HEK293 (cell line): ENCODE measurements around the gene PTGES3L.

Source experiments
- GFI1B ChIP-seq: fragments of 450-650 bp; formaldehyde crosslinking; IDR thresholded peaks from 2 replicates; pipeline ENCODE4 v1.5.1; 2016; ENCODE audit warnings: missing biosample characterization, missing genetic modification characterization
- GLI4 ChIP-seq: fragments of 450-650 bp; formaldehyde crosslinking; IDR thresholded peaks from 2 replicates; pipeline ENCODE4 v1.5.1; 2016; ENCODE audit warnings: missing biosample characterization, missing genetic modification characterization
- KLF1 ChIP-seq: fragments of 450-650 bp; formaldehyde crosslinking; IDR thresholded peaks from 2 replicates; pipeline ENCODE4 v1.5.1; 2016; ENCODE audit warnings: missing biosample characterization, missing genetic modification characterization
- OSR2 ChIP-seq: fragments of 450-650 bp; formaldehyde crosslinking; IDR thresholded peaks from 2 replicates; pipeline ENCODE4 v1.5.1; 2016; ENCODE audit warnings: missing biosample characterization, missing genetic modification characterization
- REPIN1 ChIP-seq: fragments of 450-650 bp; formaldehyde crosslinking; IDR thresholded peaks from 2 replicates; pipeline ENCODE4 v1.5.1; 2017; ENCODE audit warnings: missing biosample characterization, missing genetic modification characterization, low read depth
- SCRT2 ChIP-seq: fragments of 450-650 bp; formaldehyde crosslinking; IDR thresholded peaks from 2 replicates; pipeline ENCODE4 v1.5.1; 2016; ENCODE audit warnings: missing biosample characterization, missing genetic modification characterization
- ZBTB48 ChIP-seq: fragments of 450-650 bp; formaldehyde crosslinking; IDR thresholded peaks from 2 replicates; pipeline ENCODE4 v1.5.1; 2016; ENCODE audit warnings: missing biosample characterization, missing genetic modification characterization
- ZBTB7A ChIP-seq: fragments of 450-650 bp; formaldehyde crosslinking; IDR thresholded peaks from 2 replicates; pipeline ENCODE4 v1.5.1; 2016; ENCODE audit warnings: low read depth, missing biosample characterization, missing genetic modification characterization
- ZNF114 ChIP-seq: fragments of 450-650 bp; formaldehyde crosslinking; IDR thresholded peaks from 2 replicates; pipeline ENCODE4 v1.5.0; 2017; ENCODE audit warnings: missing biosample characterization, missing genetic modification characterization
- ZNF184 ChIP-seq: fragments of 450-650 bp; IDR thresholded peaks from 2 replicates; pipeline ENCODE4 v1.5.1; 2018; ENCODE audit warnings: missing biosample characterization, mild to moderate bottlenecking, missing genetic modification characterization
- ZNF19 ChIP-seq: fragments of 450-650 bp; formaldehyde crosslinking; IDR thresholded peaks from 2 replicates; pipeline ENCODE4; 2016; ENCODE audit warnings: missing biosample characterization, missing genetic modification characterization, low read depth
- ZNF266 ChIP-seq: fragments of 450-650 bp; formaldehyde crosslinking; IDR thresholded peaks from 2 replicates; pipeline ENCODE4 v1.5.1; 2016; ENCODE audit warnings: missing biosample characterization, missing genetic modification characterization, low read depth
- ZNF394 ChIP-seq: fragments of 450-650 bp; formaldehyde crosslinking; IDR thresholded peaks from 2 replicates; pipeline ENCODE4 v1.5.1; 2016; ENCODE audit warnings: missing biosample characterization, missing genetic modification characterization, mild to moderate bottlenecking, moderate library complexity, borderline replicate concordance
- ZNF426 ChIP-seq: fragments of 450-650 bp; formaldehyde crosslinking; IDR thresholded peaks from 2 replicates; pipeline ENCODE4 v1.5.1; 2017; ENCODE audit warnings: missing biosample characterization, missing genetic modification characterization, mild to moderate bottlenecking, inconsistent platforms, moderate library complexity
- ZNF473 ChIP-seq: fragments of 450-650 bp; formaldehyde crosslinking; IDR thresholded peaks from 2 replicates; pipeline ENCODE4 v1.5.1; 2017; ENCODE audit warnings: missing biosample characterization, missing genetic modification characterization
- ZNF510 ChIP-seq: fragments of 450-650 bp; formaldehyde crosslinking; IDR thresholded peaks from 2 replicates; pipeline ENCODE4 v1.5.1; 2018; ENCODE audit warnings: mild to moderate bottlenecking, missing genetic modification characterization, missing biosample characterization; ENCODE audit not compliant: insufficient replicate concordance
- ZNF521 ChIP-seq: fragments of 450-650 bp; formaldehyde crosslinking; IDR thresholded peaks from 2 replicates; pipeline ENCODE4 v1.5.1; 2017; ENCODE audit warnings: missing biosample characterization, mild to moderate bottlenecking, missing genetic modification characterization
- ZNF529 ChIP-seq: fragments of 450-650 bp; formaldehyde crosslinking; IDR thresholded peaks from 2 replicates; pipeline ENCODE4 v1.5.1; 2017; ENCODE audit warnings: missing genetic modification characterization, missing biosample characterization; ENCODE audit not compliant: insufficient replicate concordance
- ZNF596 ChIP-seq: fragments of 450-650 bp; IDR thresholded peaks from 2 replicates; pipeline ENCODE4 v1.5.0; 2018; ENCODE audit warnings: missing biosample characterization, mild to moderate bottlenecking, missing genetic modification characterization, moderate library complexity
- ZNF677 ChIP-seq: fragments of 450-650 bp; IDR thresholded peaks from 2 replicates; pipeline ENCODE4 v1.5.0; 2018; ENCODE audit warnings: missing biosample characterization, mild to moderate bottlenecking, missing genetic modification characterization, moderate library complexity
- ZNF837 ChIP-seq: fragments of 450-650 bp; formaldehyde crosslinking; IDR thresholded peaks from 2 replicates; pipeline ENCODE4 v1.5.1; 2016; ENCODE audit warnings: missing biosample characterization, missing genetic modification characterization
- ZNF843 ChIP-seq: fragments of 450-650 bp; formaldehyde crosslinking; IDR thresholded peaks from 2 replicates; pipeline ENCODE4 v1.5.1; 2016; ENCODE audit warnings: missing biosample characterization, missing genetic modification characterization
- ZSCAN16 ChIP-seq: fragments of 450-650 bp; formaldehyde crosslinking; IDR thresholded peaks from 2 replicates; pipeline ENCODE4 v1.5.1; 2016; ENCODE audit warnings: missing biosample characterization, missing genetic modification characterization
- TF ChIP-seq, protein P1 (sequence below): fragments of 450-650 bp; formaldehyde crosslinking; IDR thresholded peaks from 2 replicates; pipeline ENCODE4 v1.5.1; 2016; ENCODE audit warnings: missing biosample characterization, missing genetic modification characterization
- TF ChIP-seq, protein P2 (sequence below): fragments of 450-650 bp; IDR thresholded peaks from 2 replicates; pipeline ENCODE4 v1.5.1; 2018; ENCODE audit warnings: missing biosample characterization, missing genetic modification characterization
- TF ChIP-seq, protein P3 (sequence below): fragments of 450-650 bp; formaldehyde crosslinking; IDR thresholded peaks from 2 replicates; pipeline ENCODE4 v1.5.1; 2017; ENCODE audit warnings: missing biosample characterization, missing genetic modification characterization
- TF ChIP-seq, protein P4 (sequence below): fragments of 450-650 bp; formaldehyde crosslinking; IDR thresholded peaks from 2 replicates; pipeline ENCODE4 v1.5.1; 2016; ENCODE audit warnings: missing biosample characterization, missing genetic modification characterization
- TF ChIP-seq, protein P5 (sequence below): fragments of 450-650 bp; formaldehyde crosslinking; IDR thresholded peaks from 2 replicates; pipeline ENCODE4; 2016; ENCODE audit warnings: missing biosample characterization, missing genetic modification characterization
- TF ChIP-seq, protein P6 (sequence below): fragments of 450-650 bp; formaldehyde crosslinking; IDR thresholded peaks from 2 replicates; pipeline ENCODE4 v1.5.1; 2016; ENCODE audit warnings: missing biosample characterization, missing genetic modification characterization
- TF ChIP-seq, protein P7 (sequence below): IDR thresholded peaks from 2 replicates; pipeline ENCODE4 v1.6.1; 2011; ENCODE audit warnings: mild to moderate bottlenecking, low read depth, low read length, borderline replicate concordance
- TF ChIP-seq, protein P8 (sequence below): fragments of 450-650 bp; formaldehyde crosslinking; IDR thresholded peaks from 2 replicates; pipeline ENCODE4 v1.5.1; 2016; ENCODE audit warnings: missing biosample characterization, missing genetic modification characterization

Gene PTGES3L

DNA sequence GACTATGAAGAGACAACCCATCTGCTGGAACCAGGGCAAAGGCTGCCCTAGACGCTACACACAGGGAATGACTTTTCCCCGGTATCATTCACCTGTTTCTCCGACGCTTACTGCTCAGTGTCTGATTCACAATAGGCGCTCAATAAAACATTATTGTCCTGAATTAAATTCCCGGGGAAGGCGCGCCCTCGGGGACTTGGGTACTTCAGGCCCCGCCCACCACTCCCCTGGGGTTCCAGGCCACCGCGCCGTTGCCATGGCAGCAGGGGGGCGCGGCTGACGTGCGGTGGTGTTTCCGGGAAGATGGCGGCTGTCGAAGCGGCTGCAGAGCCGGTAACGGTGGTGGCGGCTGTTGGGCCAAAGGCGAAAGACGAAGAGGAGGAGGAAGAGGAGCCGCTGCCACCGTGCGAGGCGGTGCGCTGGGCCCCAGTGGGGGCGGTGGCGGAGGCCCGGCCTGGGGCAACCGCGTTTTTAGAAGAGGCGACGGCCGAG lies 440 bp upstream of the PTGES3L start, which contains the start of gene RUNDC1 (continued):
- TF ChIP-seq, protein P1, sequence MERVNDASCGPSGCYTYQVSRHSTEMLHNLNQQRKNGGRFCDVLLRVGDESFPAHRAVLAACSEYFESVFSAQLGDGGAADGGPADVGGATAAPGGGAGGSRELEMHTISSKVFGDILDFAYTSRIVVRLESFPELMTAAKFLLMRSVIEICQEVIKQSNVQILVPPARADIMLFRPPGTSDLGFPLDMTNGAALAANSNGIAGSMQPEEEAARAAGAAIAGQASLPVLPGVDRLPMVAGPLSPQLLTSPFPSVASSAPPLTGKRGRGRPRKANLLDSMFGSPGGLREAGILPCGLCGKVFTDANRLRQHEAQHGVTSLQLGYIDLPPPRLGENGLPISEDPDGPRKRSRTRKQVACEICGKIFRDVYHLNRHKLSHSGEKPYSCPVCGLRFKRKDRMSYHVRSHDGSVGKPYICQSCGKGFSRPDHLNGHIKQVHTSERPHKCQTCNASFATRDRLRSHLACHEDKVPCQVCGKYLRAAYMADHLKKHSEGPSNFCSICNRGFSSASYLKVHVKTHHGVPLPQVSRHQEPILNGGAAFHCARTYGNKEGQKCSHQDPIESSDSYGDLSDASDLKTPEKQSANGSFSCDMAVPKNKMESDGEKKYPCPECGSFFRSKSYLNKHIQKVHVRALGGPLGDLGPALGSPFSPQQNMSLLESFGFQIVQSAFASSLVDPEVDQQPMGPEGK (tag by site-specific recombination) = peak; percentile 67
- TF ChIP-seq ZNF19 (tag by site-specific recombination) (no peak), ZNF114 (tag by site-specific recombination) (no peak), ZNF529 (tag by site-specific recombination) (no peak), GFI1B (tag by site-specific recombination) (no peak), ZNF837 (tag by site-specific recombination) (no peak), REPIN1 (tag by site-specific recombination) (no peak), ZNF184 (no peak), SCRT2 (0 out of 2 replicates have a peak, but pooled peaks have one; percentile 17), ZNF843 (tag by site-specific recombination) (0 out of 2 replicates have a peak, but pooled peaks have one; percentile 14), KLF1 (tag by site-specific recombination) (peak; percentile 92), ZNF596 (no peak), OSR2 (tag by site-specific recombination) (no peak), ZNF394 (no peak), ZNF521 (tag by site-specific recombination) (no peak), ZNF510 (tag by site-specific recombination) (no peak), GLI4 (no peak), ZNF677 (tag by site-specific recombination) (no peak), ZBTB7A (peak; percentile 37; the same call in 1 of the 2 replicates), ZSCAN16 (tag by site-specific recombination) (no peak), ZBTB48 (tag by site-specific recombination) (peak; percentile 82), ZNF266 (tag by site-specific recombination) (no peak), ZNF473 (tag by site-specific recombination) (no peak), ZNF426 (no peak)
- TF ChIP-seq, protein P2, sequence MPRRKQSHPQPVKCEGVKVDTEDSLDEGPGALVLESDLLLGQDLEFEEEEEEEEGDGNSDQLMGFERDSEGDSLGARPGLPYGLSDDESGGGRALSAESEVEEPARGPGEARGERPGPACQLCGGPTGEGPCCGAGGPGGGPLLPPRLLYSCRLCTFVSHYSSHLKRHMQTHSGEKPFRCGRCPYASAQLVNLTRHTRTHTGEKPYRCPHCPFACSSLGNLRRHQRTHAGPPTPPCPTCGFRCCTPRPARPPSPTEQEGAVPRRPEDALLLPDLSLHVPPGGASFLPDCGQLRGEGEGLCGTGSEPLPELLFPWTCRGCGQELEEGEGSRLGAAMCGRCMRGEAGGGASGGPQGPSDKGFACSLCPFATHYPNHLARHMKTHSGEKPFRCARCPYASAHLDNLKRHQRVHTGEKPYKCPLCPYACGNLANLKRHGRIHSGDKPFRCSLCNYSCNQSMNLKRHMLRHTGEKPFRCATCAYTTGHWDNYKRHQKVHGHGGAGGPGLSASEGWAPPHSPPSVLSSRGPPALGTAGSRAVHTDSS = peak; percentile 87
- TF ChIP-seq, protein P3, sequence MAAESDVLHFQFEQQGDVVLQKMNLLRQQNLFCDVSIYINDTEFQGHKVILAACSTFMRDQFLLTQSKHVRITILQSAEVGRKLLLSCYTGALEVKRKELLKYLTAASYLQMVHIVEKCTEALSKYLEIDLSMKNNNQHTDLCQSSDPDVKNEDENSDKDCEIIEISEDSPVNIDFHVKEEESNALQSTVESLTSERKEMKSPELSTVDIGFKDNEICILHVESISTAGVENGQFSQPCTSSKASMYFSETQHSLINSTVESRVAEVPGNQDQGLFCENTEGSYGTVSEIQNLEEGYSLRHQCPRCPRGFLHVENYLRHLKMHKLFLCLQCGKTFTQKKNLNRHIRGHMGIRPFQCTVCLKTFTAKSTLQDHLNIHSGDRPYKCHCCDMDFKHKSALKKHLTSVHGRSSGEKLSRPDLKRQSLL = no peak
- TF ChIP-seq, protein P4, sequence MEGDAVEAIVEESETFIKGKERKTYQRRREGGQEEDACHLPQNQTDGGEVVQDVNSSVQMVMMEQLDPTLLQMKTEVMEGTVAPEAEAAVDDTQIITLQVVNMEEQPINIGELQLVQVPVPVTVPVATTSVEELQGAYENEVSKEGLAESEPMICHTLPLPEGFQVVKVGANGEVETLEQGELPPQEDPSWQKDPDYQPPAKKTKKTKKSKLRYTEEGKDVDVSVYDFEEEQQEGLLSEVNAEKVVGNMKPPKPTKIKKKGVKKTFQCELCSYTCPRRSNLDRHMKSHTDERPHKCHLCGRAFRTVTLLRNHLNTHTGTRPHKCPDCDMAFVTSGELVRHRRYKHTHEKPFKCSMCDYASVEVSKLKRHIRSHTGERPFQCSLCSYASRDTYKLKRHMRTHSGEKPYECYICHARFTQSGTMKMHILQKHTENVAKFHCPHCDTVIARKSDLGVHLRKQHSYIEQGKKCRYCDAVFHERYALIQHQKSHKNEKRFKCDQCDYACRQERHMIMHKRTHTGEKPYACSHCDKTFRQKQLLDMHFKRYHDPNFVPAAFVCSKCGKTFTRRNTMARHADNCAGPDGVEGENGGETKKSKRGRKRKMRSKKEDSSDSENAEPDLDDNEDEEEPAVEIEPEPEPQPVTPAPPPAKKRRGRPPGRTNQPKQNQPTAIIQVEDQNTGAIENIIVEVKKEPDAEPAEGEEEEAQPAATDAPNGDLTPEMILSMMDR = 0 out of 2 replicates have a peak, but pooled peaks have one; percentile 0
- TF ChIP-seq, protein P5, sequence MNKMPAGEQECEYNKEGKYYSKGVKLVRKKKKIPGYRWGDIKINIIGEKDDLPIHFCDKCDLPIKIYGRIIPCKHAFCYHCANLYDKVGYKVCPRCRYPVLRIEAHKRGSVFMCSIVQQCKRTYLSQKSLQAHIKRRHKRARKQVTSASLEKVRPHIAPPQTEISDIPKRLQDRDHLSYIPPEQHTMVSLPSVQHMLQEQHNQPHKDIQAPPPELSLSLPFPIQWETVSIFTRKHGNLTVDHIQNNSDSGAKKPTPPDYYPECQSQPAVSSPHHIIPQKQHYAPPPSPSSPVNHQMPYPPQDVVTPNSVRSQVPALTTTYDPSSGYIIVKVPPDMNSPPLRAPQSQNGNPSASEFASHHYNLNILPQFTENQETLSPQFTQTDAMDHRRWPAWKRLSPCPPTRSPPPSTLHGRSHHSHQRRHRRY (tag by site-specific recombination) = no peak
- TF ChIP-seq, protein P6, sequence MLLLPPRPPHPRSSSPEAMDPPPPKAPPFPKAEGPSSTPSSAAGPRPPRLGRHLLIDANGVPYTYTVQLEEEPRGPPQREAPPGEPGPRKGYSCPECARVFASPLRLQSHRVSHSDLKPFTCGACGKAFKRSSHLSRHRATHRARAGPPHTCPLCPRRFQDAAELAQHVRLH (tag by site-specific recombination) = no peak
- TF ChIP-seq, protein P7, sequence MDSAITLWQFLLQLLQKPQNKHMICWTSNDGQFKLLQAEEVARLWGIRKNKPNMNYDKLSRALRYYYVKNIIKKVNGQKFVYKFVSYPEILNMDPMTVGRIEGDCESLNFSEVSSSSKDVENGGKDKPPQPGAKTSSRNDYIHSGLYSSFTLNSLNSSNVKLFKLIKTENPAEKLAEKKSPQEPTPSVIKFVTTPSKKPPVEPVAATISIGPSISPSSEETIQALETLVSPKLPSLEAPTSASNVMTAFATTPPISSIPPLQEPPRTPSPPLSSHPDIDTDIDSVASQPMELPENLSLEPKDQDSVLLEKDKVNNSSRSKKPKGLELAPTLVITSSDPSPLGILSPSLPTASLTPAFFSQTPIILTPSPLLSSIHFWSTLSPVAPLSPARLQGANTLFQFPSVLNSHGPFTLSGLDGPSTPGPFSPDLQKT = peak; percentile 35; the same call in 1 of the 2 replicates
- TF ChIP-seq, protein P8, sequence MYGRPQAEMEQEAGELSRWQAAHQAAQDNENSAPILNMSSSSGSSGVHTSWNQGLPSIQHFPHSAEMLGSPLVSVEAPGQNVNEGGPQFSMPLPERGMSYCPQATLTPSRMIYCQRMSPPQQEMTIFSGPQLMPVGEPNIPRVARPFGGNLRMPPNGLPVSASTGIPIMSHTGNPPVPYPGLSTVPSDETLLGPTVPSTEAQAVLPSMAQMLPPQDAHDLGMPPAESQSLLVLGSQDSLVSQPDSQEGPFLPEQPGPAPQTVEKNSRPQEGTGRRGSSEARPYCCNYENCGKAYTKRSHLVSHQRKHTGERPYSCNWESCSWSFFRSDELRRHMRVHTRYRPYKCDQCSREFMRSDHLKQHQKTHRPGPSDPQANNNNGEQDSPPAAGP (tag by site-specific recombination) = no peak
